CD1c-positive myeloid dendritic cell (primary cell): ENCODE results near the gene EFHC1.
"Not testable (repeated sequence)": the region's sequence is repeated elsewhere in the genome, so short reads cannot be mapped to it uniquely, and the experiment has no call there.

Source experiments
- DNase-seq: peaks from one replicate; pipeline ENCODE4 v3.0.0-alpha.2; 2016; ENCODE audit errors: extremely low spot score

The EFHC1 gene

GRCh38 chr6:52395969-52396368, 24.2 kb upstream of the EFHC1 start:
- no peak for DNase-seq

GRCh38 chr6:52399511-52400312, 20.4 kb upstream of the EFHC1 start:
- DNase-seq = peak; percentile 57

- DNase-seq = no peak
Observed at GRCh38 chr6:52400313-52401041, 19.7 kb upstream of the EFHC1 start.

- no peak for DNase-seq
Observed at GRCh38 chr6:52403086-52403485, 17.1 kb upstream of the EFHC1 start.

GRCh38 chr6:52403627-52404026, 16.5 kb upstream of the EFHC1 start:
- DNase-seq = no peak

GRCh38 chr6:52405243-52405642, 14.9 kb upstream of the EFHC1 start:
- DNase-seq = no peak

GRCh38 chr6:52407467-52407866, 12.7 kb upstream of the EFHC1 start:
- DNase-seq = peak; percentile 43

GRCh38 chr6:52409499-52409898, 10.6 kb upstream of the EFHC1 start:
- DNase-seq = no peak

- no peak for DNase-seq
Observed at GRCh38 chr6:52410979-52411378, 9.2 kb upstream of the EFHC1 start.

GRCh38 chr6:52411911-52412310, 8.2 kb upstream of the EFHC1 start:
- no peak for DNase-seq

- no peak for DNase-seq
Observed at GRCh38 chr6:52415333-52415732, 4.8 kb upstream of the EFHC1 start.

GRCh38 chr6:52415917-52416628, 4.1 kb upstream of the EFHC1 start:
- DNase-seq = peak; percentile 11

- peak; percentile 73 for DNase-seq
Observed at GRCh38 chr6:52416629-52417151, 3.5 kb upstream of the EFHC1 start.

- DNase-seq = no peak
Observed at GRCh38 chr6:52417675-52418111, 2.4 kb upstream of the EFHC1 start.

- no peak for DNase-seq
Observed at GRCh38 chr6:52418606-52419005, 1.5 kb upstream of the EFHC1 start.

- DNase-seq = peak; percentile 48
Observed at GRCh38 chr6:52420668-52421358, 671 bp downstream of the EFHC1 start.

- DNase-seq = no peak
Observed at GRCh38 chr6:52422156-52422555, 2.0 kb downstream of the EFHC1 start.

GRCh38 chr6:52423448-52423847, 3.3 kb downstream of the EFHC1 start:
- no peak for DNase-seq

GRCh38 chr6:52423971-52424381, 3.8 kb downstream of the EFHC1 start:
- DNase-seq = no peak

- no peak for DNase-seq
Observed at GRCh38 chr6:52424513-52424912, 4.4 kb downstream of the EFHC1 start.

GRCh38 chr6:52426667-52427066, 6.5 kb downstream of the EFHC1 start:
- no peak for DNase-seq

- DNase-seq = not testable (repeated sequence)
Observed at GRCh38 chr6:52433294-52433693, 13.2 kb downstream of the EFHC1 start.
